Stimulated activated CD4-positive, alpha-beta T cell treated with anti-CD3 and anti-CD28 coated beads, Interleukin-2, amount 100 ng/mL, for 4 hours (primary cell): ENCODE data around the gene CACNA2D3.

Source experiments
- DNase-seq: peaks from one replicate; pipeline ENCODE4 v3.0.0-alpha.2; 2020; ENCODE audit warnings: low read depth

CACNA2D3 gene

GRCh38 chr3:54530944-54531343 lies 408.6 kb downstream of the CACNA2D3 start:
- DNase-seq = no peak

GRCh38 chr3:54531741-54532140 lies 409.4 kb downstream of the CACNA2D3 start:
- DNase-seq = no peak

- DNase-seq = no peak
Observed at GRCh38 chr3:54533856-54534255, 411.5 kb downstream of the CACNA2D3 start.

- no peak for DNase-seq
Observed at GRCh38 chr3:54535619-54536018, 413.3 kb downstream of the CACNA2D3 start.

- DNase-seq = no peak
Observed at GRCh38 chr3:54536450-54536849, 414.1 kb downstream of the CACNA2D3 start.

- DNase-seq = no peak
Observed at GRCh38 chr3:54537506-54537905, 415.2 kb downstream of the CACNA2D3 start.

GRCh38 chr3:54538346-54538745 lies 416.0 kb downstream of the CACNA2D3 start:
- DNase-seq = no peak

GRCh38 chr3:54541369-54541768 lies 419.0 kb downstream of the CACNA2D3 start:
- DNase-seq = no peak

- no peak for DNase-seq
Observed at GRCh38 chr3:54543446-54543845, 421.1 kb downstream of the CACNA2D3 start.

GRCh38 chr3:54547051-54547450 lies 424.7 kb downstream of the CACNA2D3 start:
- DNase-seq = no peak

- DNase-seq = no peak
Observed at GRCh38 chr3:54547846-54548245, 425.5 kb downstream of the CACNA2D3 start.

- DNase-seq = no peak
Observed at GRCh38 chr3:54549607-54550220, 427.4 kb downstream of the CACNA2D3 start.

GRCh38 chr3:54550221-54550977 lies 428.0 kb downstream of the CACNA2D3 start:
- DNase-seq = no peak

GRCh38 chr3:54556630-54557029 lies 434.3 kb downstream of the CACNA2D3 start:
- DNase-seq = no peak

GRCh38 chr3:54557538-54558428 lies 435.4 kb downstream of the CACNA2D3 start:
- DNase-seq = no peak

- DNase-seq = no peak
Observed at GRCh38 chr3:54563501-54564200, 441.3 kb downstream of the CACNA2D3 start.

GRCh38 chr3:54564374-54564925 lies 442.1 kb downstream of the CACNA2D3 start:
- DNase-seq = no peak

GRCh38 chr3:54565956-54566355 lies 443.6 kb downstream of the CACNA2D3 start:
- DNase-seq = no peak

GRCh38 chr3:54567949-54568348 lies 445.6 kb downstream of the CACNA2D3 start:
- DNase-seq = no peak

- no peak for DNase-seq
Observed at GRCh38 chr3:54570008-54570407, 447.7 kb downstream of the CACNA2D3 start.

- DNase-seq = no peak
Observed at GRCh38 chr3:54572197-54572895, 450.0 kb downstream of the CACNA2D3 start.
